Measurements from ENCODE around the gene MAGI2.

Gene MAGI2

DNA sequence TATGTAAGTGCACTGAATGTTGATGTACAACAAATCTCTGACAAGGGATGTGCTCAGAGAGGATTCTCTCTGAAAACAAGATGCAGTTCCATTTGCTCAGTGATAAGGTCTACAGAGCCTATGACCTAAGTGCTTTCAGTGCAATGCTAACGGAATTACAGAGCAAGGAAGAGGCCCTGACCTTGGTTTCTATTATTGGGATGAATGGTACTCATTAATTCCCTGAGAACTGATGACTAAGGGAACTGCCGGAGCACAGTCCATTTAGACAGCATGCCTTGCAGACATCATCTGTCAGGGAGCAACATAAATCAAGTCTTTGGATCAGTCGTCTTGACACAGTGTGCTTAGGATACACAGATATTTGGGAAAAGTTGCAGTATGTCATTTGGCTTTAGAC is 1314.1 kb downstream of the MAGI2 start:
- DNase-seq (ENCODE audit: low spot score): no peak

DNA sequence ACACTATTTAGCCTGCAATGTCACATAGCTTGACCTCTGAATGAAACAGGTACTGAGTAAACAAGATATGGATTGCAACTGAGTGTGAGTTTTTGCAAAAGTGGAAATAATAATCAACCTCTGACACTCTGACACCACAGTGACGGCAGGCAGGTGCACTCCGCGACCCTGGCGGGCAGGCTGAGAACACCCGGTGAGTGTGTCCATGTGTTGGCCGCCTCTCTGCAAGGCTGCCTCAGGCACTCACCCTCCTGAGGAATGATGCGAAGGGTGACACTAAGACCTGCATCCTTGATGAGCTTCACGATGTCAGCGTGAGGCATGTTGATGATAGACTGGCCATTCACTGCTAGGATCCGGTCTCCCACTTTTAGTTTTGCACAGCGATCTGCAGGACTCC is 1318.7 kb downstream of the MAGI2 start:
- DNase-seq (ENCODE audit: low spot score): no peak

DNA sequence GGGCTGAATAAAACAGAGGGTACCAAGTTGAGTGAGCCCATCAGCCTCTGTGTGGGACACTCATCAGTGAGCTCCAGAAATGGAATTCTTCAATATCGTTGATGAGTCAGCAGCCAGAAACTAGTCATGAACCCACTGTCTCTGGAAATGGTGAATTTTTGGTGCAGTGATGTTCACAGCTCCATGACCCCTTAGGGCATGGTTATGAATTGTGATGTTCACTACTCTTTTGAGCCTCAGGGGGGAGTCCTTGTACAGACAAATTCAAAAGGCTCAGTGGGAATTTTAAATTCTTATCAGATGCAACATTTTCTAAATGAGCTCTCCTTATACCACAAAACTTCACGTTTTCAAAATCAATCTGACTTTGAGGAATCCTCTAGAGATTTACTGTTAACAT is 1319.2 kb downstream of the MAGI2 start:
- peak; percentile 62 for DNase-seq (ENCODE audit: low spot score)

DNA sequence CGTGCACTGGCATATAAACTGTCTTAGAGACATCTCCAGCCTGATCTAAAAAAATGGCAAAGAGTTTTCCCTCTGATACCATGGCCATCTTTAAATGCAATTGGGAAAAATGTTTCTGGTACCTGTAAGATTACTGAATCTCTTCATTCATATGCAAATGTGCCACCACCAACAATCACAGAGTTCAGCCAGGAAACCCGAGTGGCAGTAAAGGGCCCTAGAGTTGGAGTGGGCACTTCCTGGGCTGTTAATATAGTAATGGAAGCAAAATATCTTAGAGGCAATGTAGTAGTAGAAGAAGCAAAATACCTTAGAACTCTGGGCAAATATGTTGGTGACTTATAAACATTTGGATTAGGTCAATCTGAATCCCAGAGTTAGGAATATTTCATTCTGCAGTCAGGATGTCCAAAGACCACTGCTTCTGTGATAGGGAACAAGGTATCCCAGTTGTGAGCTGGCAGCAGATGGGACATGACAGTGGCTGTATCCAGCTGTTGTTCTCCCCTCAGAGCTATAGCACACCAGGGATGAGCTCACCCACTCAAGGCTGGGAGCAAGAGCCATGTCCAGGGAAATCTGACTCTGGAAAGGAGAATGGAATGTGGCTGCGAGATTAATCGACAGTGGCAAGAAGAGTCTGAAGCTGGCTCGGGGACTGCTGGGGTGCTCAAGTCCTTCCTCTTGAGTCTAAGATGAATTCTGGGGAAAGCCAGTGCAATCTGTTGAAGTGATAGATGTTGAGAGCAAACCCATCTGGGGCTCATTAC is 1322.8 kb downstream of the MAGI2 start:
- no peak for DNase-seq (ENCODE audit: low spot score)

DNA sequence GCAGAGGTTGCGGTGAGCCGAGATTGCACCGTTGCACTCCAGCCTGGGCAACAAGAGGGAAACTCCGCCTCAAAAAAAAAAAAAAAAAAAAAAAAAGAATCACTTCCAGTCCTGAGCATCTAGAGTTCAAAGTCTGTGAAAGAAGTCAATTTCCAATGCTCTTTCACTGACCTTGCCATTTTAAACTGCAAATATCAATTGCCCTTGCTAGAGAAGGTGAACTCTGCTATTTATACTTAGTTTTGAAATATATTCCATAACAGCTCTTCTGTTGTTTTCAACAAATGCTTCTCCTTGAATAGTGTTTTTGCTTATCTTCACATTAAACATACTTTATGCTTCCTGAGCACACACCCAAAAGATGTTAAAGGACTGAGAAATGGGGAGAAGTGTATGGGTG is 1323.6 kb downstream of the MAGI2 start:
- DNase-seq (ENCODE audit: low spot score): no peak

DNA sequence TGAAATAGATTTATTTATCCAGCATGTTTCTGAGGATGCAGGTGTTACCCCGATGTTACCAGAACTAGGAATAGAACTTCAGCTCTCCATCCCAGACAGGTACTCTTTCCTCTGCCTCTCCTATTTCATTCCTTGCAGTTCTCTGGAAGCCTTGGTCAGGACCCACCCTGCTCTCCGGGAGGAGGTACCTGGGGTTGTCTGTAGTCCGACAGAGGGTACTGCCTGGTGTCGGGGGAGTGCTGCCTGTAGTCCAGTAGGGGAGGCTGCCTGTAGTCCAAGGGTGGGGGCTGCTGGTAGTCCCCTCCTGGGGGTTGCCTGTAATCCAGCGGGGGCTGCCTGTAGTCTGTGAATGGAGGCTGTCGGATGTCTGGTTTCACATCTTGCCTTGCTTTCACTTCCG is 1326.5 kb downstream of the MAGI2 start:
- DNase-seq (ENCODE audit: low spot score): no peak

DNA sequence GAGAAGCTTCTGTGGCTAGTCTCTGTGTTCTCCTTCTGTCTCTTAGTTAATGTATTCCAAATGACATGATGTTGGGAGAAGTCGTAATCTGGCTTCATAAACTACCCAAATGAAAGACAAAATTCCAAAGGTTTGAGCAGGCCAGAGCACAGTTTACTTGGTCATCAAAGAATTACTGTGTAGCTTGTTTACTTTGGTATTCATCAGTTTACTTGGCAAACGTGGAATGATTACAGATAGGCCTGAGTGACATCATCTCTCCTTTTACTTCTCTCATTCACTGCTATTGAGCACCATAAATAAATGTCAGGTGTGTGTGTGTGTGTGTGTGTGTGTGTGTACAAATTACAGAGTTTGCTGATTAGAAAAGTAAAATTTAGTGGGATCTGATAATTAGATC is 1327.6 kb downstream of the MAGI2 start:
- no peak for DNase-seq (ENCODE audit: low spot score)

DNA sequence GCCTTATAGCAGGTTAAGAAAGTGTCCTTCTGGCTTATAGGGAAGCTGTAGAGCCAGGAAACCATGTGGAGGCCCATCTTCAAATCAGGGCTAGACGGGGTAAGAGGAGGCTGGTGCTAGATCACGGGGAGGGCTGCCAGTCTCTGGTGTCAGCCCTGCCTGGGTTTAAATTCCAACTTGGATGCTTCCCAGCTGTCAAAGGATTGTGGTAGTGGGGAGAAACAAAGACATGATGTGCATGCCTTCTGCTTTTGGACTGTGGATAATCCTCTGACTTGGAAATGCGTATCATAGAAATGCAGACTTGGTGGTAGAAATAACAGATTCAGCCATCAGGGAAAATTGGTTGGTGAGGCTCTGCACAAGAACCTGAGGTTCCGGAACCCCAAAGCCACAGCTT is 1329.3 kb downstream of the MAGI2 start:
- peak; percentile 32 for DNase-seq (ENCODE audit: low spot score)

DNA sequence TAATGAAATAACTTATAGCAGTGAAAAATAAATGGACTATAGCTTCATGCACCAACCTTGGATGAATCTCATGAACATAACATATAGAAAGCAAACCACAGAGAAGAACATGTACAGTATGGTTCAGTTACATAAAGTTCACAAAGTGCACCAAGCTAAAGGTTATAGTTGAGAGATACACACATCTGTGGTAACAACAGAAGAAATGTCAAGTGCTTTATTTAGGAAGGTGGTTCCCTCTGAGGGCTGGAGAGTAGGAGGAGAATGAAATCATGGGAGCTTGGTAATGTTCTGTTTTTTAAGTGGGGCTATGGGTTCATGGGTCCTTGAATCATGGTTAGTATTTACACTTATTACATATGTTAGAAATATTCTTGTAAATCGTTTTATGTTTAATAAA is 1331.6 kb downstream of the MAGI2 start:
- no peak for DNase-seq (ENCODE audit: low spot score)

DNA sequence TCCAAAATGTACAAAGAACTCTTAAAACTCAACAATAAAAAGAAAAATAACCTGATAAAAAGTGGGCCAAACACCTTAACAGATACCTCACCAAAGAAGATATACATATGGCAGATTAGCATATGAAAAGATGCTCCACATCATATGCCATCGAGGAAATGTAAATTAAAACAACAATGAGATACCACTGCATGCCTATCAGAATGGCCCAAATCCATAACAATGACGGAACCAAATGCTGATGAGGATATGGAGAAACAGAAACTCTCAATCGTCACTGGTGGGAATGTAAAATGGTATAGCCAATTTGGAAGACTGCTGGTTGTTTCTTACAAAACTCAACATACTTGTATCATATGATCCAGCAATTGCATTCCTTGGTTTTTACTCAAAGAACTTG is 1335.0 kb downstream of the MAGI2 start:
- DNase-seq (ENCODE audit: low spot score): no peak

DNA sequence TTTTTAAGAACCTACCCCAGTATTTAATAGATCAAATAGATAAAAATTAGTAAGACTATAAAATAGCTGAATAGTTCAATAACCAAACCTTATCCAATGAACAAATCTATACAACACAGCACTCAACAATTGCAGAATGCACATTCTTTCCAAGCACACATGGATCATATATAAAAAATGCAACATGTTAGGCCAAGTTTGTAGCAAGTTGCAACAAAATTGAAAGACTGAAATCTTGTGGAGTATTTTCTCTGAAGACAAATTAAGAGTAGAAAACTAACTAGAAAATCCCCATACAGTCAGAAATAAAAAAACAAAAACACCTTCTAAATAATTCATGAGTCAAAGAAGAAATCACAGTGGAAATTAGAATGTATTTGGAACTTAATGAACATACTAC is 1337.6 kb downstream of the MAGI2 start:
- no peak for DNase-seq (ENCODE audit: low spot score)

DNA sequence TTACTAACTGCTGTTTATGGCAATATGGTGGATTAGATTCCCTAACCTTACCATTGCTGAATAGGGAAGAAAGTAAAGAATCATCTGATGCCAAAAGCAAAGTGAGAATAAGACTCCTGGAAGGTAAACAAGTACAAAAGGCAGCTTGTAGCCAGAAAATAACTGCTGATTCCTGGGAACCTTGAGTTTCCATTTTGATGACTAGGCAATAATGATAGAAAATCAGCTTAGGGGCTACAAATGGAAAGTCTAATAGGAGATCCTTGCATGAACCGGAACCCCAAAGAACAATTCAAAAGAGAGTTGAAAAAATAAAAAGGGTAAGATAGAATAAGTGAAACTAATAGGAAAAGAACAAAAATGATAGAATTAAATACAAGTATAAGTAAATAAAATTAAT is 1338.5 kb downstream of the MAGI2 start:
- no peak for DNase-seq (ENCODE audit: low spot score)

DNA sequence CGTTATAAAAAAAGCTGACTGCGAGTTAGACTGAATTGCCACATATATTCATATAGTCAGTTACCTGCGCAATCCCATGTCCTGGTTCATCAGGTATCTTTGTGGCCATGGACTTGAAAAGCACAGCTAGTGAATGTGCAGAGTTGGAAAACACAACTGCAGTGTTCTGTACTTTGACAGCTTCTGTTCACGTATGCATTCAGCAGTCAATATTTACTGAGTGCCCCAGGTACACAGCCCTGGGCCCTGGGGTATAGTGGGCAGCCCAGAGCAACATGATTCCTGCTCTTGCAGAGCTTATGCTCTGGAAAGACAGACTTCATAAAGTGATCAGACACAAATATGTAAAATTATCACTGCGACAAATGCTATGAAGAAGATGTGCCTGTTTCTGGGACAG is 1341.0 kb downstream of the MAGI2 start:
- DNase-seq (ENCODE audit: low spot score): no peak

DNA sequence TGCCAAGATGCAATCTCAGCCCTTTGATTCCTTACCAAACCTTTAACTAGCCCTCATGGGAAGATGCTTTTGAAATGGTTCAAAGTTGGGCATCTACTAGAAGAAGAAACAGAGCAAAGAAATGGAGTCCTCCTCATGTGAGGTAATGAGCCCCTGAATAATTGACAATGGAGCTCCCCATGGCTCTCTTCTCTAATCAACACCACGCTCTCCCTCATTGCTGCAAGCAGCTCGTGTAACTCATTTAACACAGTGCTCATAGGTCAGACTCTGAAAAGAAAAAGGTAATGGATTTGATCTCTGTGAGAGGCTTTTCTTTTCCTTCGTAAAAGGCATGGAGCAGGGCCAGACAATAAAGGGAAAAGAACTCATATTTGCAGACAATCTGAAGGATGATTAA is 1342.1 kb downstream of the MAGI2 start:
- DNase-seq (ENCODE audit: low spot score): no peak

DNA sequence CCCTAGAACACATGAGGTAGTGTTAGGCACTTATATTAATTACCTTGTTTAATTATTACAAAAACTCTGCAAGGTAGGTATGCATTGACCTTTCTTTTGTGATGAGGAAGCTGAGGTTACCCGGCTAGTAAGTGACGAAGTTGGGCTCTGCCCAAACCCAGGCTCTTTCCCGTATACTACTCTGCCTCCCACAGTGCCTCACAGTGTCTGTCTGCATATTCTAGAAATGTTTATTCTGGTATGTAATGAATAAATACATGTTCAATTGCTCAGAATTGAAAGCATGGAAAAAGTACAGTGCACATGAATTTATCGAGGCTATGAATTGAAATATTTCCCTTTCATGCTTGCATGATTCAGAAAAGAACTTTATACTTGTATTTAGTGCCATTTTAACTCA is 1350.0 kb downstream of the MAGI2 start:
- DNase-seq (ENCODE audit: low spot score): no peak

DNA sequence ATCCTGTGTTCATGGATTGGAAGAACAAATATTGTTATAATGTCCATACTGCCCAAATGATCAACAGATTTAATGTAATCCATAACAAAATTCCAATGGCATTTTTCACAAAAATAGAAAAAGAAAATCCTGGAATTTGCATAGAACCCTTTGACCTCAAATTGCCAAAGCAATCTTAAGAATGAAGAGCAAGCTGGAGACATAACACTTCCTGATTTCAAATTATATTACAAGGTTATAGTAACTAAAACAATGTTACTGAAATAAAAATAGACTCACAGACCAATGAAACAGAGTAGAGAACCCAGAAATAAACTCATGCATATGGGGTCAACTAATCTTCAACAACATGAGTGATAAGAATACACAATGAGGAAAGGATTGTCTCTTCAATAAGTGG is 1352.4 kb downstream of the MAGI2 start:
- DNase-seq (ENCODE audit: low spot score): no peak

DNA sequence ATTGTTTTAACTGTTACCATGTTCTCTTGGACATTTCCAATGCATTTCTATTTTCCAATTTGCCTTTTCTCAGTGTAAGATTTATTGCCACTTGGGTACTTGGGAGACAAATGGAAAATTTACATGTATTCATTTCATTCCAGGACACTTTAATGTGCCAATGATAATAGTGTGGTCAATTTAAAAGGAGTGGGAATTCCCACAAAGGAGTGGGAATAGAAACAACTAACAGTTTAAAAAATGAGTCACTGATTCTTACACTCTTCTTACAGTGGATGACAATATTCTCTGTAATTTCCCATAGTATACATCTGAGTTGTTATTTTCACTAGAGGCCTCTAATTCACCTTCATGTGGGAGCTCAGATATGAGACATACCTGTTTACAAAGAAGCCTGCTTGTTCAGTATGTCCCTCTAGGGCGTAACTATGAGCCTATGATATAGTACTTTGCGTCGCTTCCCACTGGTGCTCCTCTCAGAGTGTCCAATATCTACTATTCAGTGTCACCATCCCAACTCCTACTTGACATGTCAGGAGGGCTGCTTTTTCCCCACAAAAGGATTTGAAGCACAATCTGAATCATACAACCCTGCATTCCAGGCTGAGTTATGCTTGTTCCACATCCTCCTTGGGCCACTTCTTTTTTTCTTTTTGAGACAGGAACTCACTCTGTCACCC is 1353.6 kb downstream of the MAGI2 start:
- DNase-seq (ENCODE audit: low spot score): no peak

DNA sequence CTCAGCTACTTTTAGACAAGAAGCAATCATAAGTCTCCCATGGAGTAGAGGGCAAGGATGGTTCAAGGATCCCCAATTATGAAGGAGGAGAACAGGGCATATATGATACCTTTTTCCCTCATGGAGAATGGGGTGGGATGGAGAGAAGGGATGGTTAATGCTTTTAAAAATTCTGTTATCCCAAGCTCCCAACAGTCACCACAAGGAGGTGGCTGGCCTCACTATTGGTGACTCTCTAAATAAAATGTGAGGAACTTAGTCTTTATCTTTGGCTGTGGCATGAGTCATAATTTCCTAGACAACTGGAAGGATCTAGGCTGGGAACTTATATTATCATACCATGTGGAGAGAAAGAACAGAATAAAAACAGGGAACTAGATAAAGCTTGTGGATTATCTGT is 1357.9 kb downstream of the MAGI2 start:
- no peak for DNase-seq (ENCODE audit: low spot score)

DNA sequence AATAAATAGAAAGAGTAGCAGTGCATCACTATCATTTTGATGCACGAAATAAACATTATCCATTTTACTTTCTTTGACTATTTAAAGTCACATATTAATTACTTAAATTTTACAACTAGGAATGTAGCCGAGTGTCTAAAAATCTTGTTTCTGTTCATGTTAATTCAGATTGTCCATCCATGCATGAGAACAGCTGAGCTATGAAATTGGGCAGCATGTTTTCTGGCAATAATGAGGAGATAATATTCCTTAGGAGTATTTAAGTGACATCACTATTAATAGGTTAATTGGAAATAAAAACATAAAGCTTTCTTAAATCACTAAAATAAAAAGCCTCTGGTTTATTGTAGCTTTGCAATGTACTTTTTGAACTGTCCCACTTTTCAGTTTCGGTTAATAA is 1361.1 kb downstream of the MAGI2 start:
- DNase-seq (ENCODE audit: low spot score): no peak

DNA sequence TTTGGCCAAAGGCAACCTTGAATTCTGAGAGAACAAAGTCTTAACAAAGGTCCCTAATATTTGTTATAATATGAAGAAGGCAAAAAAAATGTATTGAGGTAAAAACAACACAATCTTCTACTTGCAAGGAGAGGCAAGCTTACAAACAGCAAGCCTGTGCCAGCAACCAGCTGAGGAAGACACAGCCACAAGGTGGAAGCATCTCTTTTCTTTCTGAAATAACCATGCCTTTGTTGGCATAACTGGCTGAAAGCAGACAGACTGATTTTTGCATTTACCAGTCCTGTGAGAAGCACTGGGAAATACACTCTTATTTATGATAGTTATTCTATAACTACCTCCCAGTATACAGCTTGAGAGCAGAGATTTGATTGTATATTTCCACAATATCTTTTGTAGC is 1362.9 kb downstream of the MAGI2 start:
- DNase-seq (ENCODE audit: low spot score): no peak

DNA sequence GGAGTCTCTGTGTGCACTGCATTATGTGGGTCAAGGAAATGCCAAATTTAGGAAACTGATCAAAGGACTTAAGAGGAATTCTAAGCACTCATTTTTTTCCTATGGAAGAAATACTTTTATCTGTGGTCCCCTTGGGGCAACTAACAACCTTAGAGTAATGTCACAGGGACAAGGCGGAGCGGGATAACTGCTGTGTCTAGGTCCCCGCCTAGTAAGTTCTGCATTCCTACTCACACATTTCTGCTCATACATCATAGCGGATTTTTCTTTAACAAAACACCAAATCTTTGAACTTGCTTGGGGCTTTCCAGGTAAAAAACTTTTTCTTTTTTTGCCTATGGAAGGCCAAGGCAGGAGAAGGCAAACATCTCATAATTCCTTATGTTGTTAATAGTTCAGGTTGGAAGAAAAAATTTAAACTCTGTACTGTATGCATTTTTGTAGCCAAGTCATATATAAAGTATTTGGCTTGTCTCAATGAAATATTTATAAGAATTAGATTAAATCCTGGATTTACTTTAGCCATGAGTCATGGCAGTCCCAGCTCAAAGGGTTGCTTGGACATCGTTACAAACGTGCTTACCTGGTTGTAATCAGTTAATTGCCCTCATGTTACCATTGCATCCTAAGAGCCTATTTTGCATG is 1369.9 kb downstream of the MAGI2 start:
- DNase-seq (ENCODE audit: low spot score): no peak

DNA sequence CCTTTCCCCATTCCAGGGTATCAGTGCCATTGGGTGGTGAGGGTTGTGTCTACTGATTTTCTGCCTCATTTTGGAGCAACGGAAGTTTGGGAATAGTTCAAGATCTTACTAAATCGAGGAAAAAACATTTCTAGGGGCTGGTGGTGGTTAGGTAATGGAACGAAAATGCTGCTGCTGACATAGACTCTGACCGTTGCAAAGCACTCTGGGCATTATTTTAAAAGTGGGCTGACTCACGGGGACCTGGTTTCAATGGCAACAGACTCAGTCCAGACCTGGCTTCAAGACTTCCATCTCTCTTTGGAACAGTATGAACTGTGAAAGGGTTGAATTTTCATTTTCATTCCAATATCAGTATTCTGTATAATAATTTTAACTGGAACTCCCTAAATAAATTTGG is 1370.9 kb downstream of the MAGI2 start:
- DNase-seq (ENCODE audit: low spot score): no peak

DNA sequence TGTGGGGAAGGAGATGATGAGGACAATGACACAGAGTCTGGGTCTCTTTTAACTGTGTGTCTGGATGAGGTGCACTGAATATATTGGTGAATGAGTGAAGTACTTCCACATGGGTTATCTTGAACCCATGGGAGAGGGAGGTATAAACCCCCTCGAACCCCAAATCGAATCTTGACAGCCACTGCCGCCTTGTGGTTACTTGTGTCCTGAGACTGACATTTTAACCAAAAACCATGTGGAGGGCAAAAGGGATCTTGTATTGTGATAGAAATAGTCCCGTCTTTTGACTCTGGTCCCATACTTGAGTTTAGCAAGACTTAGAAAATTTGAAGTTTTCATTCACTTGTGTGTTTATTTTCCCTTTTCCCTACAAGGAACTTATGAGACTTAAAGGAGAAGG is 1371.6 kb downstream of the MAGI2 start:
- DNase-seq (ENCODE audit: low spot score): peak; percentile 45

DNA sequence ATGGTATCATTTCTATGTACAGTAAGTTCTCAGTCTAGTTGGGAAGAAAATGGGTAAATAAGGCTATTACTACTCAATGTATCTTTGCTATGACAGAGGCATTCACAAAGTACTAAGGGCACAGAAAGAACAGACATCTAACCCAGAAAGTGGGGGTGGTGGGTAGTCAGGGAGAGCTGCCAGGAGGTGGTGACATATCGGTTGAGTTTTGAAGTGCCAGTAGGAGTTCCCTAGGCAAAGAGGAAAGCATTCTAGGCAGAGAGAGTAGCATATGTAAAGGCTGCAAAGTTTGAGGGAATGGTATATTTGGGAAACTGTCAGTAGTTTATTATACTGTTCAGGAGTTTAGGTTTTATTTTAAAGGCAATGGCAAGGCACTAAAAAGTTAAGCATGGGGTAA is 1372.1 kb downstream of the MAGI2 start:
- DNase-seq (ENCODE audit: low spot score): no peak
